PC-3 (cell line): ENCODE data around the gene VWA3B.

Experiments
- CTCF ChIP-seq: fragments of 300-600 bp; sonication (generic); conservative IDR thresholded peaks from 2 replicates; pipeline ENCODE4 v1.5.1; 2017; ENCODE audit warnings: antibody characterized with exemption, low read depth, mild to moderate bottlenecking, low read length
- EZH2phosphoT487 ChIP-seq: fragments of 300-600 bp; sonication (generic); IDR thresholded peaks from 2 replicates; pipeline ENCODE4 v1.6.1; 2018; ENCODE audit warnings: mild to moderate bottlenecking, antibody characterized with exemption, low read length, borderline replicate concordance

- no peak for TF ChIP-seq CTCF
- no peak for TF ChIP-seq EZH2phosphoT487
Measured at GRCh38 chr2:98296440-98296839, 209.5 kb downstream of the VWA3B start.
